ENCODE measurements around the gene HLX.

DNA sequence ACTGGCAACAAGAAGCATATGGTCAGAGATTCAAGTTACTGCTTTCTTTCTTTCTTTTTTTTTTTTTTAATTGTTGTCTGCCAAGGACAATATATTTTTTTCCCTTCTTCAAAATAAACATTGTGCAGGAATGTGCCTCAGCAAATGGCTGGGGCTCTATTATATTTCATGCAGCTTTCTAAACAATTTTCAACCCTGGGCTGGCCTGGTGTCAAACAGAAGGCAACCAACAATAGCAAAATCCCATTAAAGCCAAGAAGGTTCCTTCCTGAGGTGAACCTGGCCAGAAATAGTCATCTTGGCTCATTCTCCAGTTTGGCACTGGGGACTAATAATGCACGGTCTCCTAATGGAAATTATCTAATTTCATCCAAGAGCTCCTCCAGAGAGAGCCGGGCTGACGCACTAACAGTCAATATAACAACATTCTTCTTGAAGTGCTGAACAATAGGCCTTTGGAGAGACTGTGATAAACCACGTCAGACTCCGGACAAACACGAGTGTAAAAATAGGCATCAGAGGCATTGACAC, 35.7 kb upstream of the HLX start:
- TF ChIP-seq, protein P1, sequence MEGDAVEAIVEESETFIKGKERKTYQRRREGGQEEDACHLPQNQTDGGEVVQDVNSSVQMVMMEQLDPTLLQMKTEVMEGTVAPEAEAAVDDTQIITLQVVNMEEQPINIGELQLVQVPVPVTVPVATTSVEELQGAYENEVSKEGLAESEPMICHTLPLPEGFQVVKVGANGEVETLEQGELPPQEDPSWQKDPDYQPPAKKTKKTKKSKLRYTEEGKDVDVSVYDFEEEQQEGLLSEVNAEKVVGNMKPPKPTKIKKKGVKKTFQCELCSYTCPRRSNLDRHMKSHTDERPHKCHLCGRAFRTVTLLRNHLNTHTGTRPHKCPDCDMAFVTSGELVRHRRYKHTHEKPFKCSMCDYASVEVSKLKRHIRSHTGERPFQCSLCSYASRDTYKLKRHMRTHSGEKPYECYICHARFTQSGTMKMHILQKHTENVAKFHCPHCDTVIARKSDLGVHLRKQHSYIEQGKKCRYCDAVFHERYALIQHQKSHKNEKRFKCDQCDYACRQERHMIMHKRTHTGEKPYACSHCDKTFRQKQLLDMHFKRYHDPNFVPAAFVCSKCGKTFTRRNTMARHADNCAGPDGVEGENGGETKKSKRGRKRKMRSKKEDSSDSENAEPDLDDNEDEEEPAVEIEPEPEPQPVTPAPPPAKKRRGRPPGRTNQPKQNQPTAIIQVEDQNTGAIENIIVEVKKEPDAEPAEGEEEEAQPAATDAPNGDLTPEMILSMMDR (IDR thresholded peaks at IDR 0.05; ENCODE audit: low read length) = no peak
- no peak for TF ChIP-seq EZH2phosphoT487 (IDR thresholded peaks at IDR 0.05; ENCODE audit: low read length)

Data from MM.1S (cell line).